NT2/D1 (cell line): ENCODE results near the gene IFNAR1.

Experiments used
- SUZ12 ChIP-seq: IDR thresholded peaks from 2 replicates; pipeline ENCODE4 v1.6.1; 2011; ENCODE audit not compliant: insufficient read length, insufficient read depth; ENCODE audit errors: extremely low read depth
- ZNF274 ChIP-seq: IDR thresholded peaks from 2 replicates; pipeline ENCODE4 v1.6.1; 2011; ENCODE audit warnings: mild to moderate bottlenecking, low read depth, low read length

- no peak for TF ChIP-seq SUZ12
- no peak for TF ChIP-seq ZNF274
These were observed 15.9 kb upstream of the IFNAR1 start for GRCh38 chr21:33308586-33309490.
